Bone marrow (tissue), 2 donors: ENCODE results near the gene RAB14.

ENCODE experiments used
- DNase-seq, 2 donors: peaks; one replicate each; lab custom pipeline; 2025; lab: John Stamatoyannopoulos, UW

Gene RAB14

DNA sequence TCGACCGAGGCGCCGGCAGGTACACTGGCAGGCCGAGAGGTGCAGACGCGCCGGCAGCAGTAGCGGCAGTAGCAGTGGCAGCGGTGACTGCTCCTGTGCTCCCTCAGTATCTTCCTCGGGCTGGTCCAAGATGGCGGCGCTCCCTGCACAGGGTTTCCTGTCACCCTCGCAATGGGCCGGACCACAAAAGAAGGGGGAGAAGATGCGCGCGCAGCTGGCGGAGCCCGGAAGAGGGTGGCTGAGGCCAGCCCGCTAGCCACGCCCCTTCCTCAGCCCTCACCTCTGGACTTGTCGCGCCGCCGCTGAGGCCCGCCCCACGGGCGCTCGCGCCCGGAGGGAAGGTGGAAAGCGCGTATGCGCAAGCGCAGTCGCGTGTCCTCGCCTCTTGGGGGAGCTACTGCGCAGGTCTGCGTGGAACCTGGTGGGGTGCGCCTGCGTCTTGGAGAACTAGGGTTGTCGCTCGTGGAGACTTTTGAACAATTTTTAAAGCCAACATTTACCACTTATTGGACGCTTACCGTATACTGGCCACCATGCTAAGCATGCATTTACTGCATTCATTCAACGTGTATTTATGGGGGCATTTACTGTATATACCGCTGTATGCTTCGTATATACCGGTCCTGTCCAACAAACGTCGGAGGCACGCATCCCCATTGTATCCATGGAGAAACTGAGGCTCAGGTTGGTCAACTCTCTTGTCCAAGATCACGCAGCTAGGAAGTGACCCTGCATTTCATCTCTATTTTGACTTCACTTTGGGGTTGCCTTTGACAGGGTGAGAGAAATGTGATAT is at the start of gene RAB14:
RAB14 (minus strand) TSS at position 132 of the 796 bp plus-strand sequence. CDS start 8,457 bp downstream, outside the sequence.
- DNase-seq, result peak; percentile 96 to 100

DNA sequence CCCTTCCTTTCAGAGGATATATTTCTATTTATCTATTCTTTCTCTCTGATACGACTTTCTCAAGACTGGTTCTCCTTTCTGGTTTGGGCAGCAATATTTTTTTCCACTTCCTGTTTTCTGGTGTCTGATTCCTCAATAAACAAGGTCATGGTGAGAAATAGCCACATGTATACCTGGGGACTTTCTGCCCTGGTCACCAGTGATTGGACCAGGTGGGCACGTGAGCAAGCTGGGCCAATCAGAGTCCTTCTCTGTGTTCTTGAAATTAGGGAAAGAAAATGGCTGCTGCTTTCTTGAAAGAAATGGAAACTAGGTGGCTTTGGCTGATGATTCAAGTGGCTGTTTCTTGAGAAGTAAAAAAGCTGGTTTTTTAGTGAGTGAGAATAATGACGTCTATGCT is 47.9 kb upstream of the RAB14 start:
- peak in 1 of 2 donors; percentile 34 for DNase-seq

DNA sequence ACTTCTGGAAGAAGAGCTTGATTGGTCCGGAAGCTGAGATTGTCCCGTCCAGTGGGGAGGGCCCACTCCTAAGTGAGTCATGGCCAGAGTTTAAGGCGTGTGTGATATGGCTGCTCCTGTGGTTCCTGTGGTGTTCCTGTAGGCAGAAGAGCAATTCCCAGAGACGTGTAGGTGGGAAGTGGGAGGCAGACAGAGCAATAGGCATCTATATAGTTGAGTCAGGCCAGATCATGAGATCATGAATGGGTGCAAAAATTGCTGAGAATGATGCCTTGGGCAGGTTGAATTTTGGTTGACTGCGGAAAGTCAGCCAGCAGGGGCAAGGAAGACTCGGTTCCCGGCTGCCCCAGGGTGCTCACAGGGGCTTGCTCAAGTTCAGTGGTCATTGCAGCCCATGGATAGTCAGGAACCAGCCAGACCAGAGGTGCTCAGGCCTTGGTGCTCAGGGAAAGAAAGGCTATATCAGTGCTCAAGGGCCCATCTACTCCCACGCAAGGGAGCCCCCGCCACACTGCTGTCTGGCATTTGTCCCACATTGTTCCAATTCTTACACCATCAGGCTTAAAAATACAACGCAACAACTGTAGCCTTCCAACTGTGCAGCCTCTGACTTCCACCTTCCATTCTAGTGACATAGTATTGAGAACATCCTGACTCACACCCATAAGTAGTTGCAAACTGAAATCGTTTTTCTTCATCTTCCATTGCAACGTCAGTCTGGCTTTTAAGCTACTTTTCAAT is 45.3 kb upstream of the RAB14 start:
- DNase-seq, result no peak

DNA sequence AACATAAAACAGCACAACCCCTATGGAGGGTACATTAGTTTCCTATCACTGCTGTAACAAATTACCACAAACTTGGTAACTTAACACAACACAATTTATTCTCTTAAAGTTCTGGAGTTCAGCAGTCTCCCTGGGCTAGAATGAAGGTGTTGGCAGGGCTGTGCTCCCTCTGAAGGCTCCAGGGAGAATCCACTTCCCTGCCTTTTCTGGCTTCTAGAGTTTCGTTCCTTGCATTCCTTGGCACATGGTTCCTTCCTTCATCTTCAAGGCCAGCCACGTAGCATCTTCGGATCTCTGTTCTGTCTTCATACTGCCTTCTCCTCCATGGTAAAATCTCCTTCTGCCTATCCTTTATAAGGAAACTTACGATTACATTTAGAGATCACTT is 41.3 kb upstream of the RAB14 start:
- DNase-seq, result no peak

GRCh38 chr9:121242219-121242958 is 40.7 kb upstream of the RAB14 start:
- DNase-seq, result no peak

DNA sequence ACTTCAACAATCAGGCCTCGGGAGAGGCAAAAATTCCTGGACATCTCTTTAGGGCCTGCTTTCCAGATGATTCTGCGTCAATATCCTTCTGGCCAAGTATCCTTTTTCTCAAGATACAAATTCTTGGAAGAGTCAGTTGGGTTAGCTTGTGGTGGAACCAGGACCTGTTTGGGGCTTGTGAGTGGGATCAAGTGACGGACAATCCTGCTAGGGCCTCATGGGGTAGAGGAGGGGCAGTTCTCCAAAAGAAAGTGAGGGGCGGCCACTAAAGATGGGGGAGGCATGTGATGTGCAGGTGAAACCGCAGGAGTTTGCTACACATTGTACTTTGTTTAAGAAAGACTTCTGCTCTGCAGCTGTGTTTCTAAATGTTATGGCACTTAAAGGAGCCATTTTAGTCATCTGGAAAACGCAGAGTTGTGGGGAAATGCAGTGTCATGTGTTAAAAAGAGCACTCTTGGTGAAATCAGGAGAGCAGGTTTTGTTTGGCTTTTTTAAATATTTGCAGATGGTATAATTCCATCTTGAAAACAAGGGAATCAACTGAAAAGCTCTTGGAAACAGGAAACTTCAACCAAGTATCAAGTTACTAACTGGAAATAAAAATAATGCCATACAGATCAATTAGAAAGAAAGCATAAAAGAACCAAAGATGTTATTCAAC is 38.9 kb upstream of the RAB14 start:
- no peak for DNase-seq

DNA sequence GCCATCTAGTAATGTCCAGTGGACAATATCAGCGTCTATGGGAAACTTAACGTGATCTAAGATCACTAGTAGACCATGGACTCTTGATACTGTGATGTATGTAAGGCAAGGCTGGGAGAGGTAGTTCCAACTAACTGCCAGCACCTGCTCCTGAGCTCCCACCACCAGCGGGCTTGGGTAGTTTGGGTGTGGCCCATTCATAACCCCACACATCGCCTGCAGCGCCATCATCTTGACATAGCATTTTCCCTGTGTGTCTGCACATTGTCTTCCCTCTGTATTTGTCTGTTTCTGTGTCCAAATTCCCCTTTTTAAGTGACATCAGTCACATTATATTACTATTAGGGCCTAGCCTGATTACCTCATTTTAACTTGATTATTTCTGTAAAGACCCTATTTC is 38.2 kb upstream of the RAB14 start:
- no peak for DNase-seq

- DNase-seq, result no peak
Measured at GRCh38 chr9:121239071-121239470, 37.4 kb upstream of the RAB14 start.

GRCh38 chr9:121237916-121238315 is 36.2 kb upstream of the RAB14 start:
- no peak for DNase-seq

- no peak for DNase-seq
Measured at GRCh38 chr9:121235512-121235911, 33.8 kb upstream of the RAB14 start.

GRCh38 chr9:121234832-121235161 is 33.1 kb upstream of the RAB14 start:
- DNase-seq, result no peak

DNA sequence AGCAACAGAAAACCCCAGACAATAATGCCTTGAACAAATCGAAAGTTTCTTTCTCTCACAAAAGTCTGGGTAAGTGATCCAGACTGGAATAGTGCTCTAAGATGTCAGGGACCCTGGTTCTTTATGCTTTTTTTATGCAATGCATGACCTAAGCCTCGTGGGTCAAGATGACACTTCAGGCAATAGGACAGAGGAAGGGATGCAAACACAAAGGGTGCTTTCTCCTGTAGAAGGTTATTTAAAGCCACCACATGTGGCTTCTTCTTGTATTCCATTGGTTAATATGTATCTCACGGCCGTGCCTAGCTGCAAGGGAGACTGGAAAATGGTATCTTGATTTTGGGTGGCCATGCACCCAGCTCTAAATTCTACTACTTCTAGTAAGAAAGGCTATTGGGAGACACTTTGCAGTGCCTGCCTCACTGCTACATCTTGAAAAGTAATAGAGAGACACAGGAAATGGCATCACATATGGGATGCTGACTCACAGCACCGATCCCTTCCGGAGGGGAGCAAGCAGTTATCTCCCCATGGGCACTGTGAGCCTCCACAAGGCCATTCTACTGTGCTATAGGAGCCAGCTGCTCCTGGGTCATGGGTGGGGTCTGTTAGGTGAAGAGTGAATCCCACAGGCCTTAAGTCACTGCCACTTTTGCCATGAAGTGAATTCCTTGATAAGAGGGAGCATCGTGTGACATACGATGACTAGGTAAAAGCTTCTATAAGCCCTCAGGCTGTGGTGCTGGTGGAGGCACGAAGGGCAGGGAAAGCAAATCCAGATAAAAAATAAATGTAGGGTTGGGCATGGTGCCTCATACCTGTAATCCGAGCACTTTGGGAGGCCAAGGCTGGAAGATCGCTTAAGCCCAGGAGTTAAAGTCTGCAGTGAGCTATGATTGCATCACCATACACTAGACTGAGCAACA is 32.5 kb upstream of the RAB14 start:
- DNase-seq, result peak in 1 of 2 donors; percentile 74

DNA sequence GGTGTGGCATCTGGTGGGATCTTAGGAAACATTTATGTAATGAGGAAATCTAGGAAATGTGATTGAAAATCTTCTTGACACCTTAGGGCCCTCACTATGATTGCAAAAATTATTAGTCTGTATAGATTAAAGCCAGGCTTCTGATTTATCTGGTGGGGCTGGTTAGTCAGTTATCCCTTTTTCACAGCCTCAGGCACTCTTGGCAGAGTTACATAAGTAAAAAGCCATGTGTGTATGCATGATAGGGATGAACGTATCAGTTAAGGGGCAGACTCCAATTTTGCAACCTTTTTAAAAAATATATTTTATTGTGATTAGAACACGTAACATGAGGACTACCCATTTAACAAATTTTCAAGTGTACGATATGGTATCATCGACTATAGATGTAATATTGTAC is 30.6 kb upstream of the RAB14 start:
- DNase-seq, result no peak

DNA sequence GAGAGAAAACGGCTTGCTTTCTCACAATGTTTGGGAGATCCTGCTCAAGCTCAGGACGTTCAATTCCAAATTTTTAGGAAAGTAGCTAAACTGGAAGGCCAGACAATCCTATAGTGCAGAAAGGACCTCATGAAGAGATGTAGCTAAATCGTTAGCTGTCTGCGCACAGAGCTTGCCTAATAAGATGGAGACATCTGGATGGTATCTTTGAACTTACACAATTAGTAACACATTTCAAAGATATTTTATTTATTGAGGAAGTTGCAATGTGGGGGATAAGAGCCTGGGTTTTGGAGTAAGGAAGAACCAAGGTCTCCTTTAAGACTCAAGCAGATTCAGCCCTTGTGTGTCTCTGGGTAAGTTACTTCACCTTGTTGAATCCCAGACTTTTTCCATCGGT is 28.6 kb upstream of the RAB14 start:
- no peak for DNase-seq

DNA sequence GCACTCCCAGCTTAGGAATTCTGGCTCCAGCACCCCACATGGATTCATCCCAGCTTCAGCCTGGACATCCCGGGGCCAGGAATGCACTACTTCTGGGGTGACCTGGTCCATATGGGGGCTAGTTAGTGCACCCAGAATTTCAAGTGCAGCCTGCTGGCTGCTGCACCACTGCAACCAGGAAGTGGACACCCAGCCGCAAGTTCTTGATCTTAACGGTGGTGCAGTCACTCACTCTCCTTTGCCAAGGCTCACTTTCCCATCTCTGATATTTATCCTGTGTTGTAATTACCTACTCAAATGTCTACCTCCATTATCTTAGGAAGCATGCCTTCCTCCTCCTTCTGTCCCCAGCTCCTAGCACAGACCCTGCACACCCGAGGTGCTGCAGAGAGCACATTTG is 26.2 kb upstream of the RAB14 start:
- DNase-seq, result no peak

- no peak for DNase-seq
Measured at GRCh38 chr9:121226175-121226574, 24.5 kb upstream of the RAB14 start.

- DNase-seq, result no peak
Measured at GRCh38 chr9:121225240-121225639, 23.6 kb upstream of the RAB14 start.

- no peak for DNase-seq
Measured at GRCh38 chr9:121222524-121223171, 21.0 kb upstream of the RAB14 start.

DNA sequence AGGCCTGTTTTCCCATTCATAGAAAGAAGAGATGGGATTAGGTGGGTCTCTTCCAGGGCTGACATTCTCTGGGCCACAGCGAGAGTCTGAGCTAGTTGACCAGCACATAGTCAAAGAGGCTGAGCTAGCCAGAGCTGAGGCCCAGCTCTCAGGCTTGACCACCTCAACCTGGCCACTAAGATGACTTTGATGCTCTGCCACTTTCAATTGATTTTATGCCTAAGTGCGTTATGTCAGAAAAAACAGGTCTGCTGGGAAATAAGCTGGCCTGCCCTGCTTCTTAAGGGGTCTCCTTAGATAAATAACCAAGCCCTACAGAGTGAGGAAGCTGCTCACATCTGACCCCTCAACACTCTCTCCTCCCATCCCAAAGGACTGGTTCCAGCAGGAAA is 20.0 kb upstream of the RAB14 start:
- DNase-seq, result no peak

GRCh38 chr9:121220996-121221663 is 19.5 kb upstream of the RAB14 start:
- DNase-seq, result peak in 1 of 2 donors; percentile 34
